Gastrocnemius medialis (tissue), 4 donors: Measurements from ENCODE around the gene ZNF423. TPM values are rescaled to one million over a fixed set of nuclear protein-coding genes. Genes with fewer than 3 reads are reported as not detected.

Source experiments
- ATAC-seq, 2 donors: fragments of 150-250 bp; one replicate each; pipeline ENCODE4 v1.9.1; 2016
- DNase-seq, 2 donors: peaks; one replicate each; pipeline ENCODE4 v3.0.0-alpha.2; 2019
- H3K27ac ChIP-seq, 4 donors: fragments of 200-600 bp; sonication (generic); 1 replicate in 1 of 4; 2 replicates in 3 of 4; pipeline ENCODE4 v1.5.1; 2016 to 2018; ENCODE audit warnings: mild to moderate bottlenecking in 2 of 4, moderate library complexity in 1 of 4
- H3K27me3 ChIP-seq, 3 donors: fragments of 200-600 bp; sonication (generic) in 2 of 3; 1 replicate in 1 of 3; 2 replicates in 2 of 3; pipeline versions ENCODE4 v1.5.1 to v1.6.0; 2016 to 2019; ENCODE audit warnings: mild to moderate bottlenecking in 1 of 3, moderate library complexity in 1 of 3
- H3K36me3 ChIP-seq, 2 donors: fragments of 200-600 bp; sonication (generic) in 1 of 2; one replicate each; pipeline ENCODE4 v1.5.1; 2017 to 2018
- H3K4me1 ChIP-seq, 2 donors: fragments of 200-600 bp; sonication (generic) in 1 of 2; one replicate each; pipeline ENCODE4 v1.5.1; 2016 to 2017; ENCODE audit warnings: mild to moderate bottlenecking in 2 of 2
- H3K4me3 ChIP-seq, 4 donors: fragments of 200-600 bp; sonication (generic) in 3 of 4; 1 replicate in 1 of 4; 2 replicates in 3 of 4; pipeline ENCODE4 v1.5.1; 2016 to 2019; ENCODE audit warnings: mild to moderate bottlenecking in 2 of 4
- H3K9me3 ChIP-seq, 3 donors: fragments of 200-600 bp; sonication (generic) in 2 of 3; 1 replicate in 1 of 3; 2 replicates in 2 of 3; pipeline ENCODE4 v1.5.1; 2016 to 2019
- POLR2A ChIP-seq, 2 donors: fragments of 450-650 bp; IDR thresholded peaks; one replicate each; pipeline ENCODE4 v1.6.1; 2017; ENCODE audit warnings: antibody characterized with exemption in 2 of 2, mild to moderate bottlenecking in 2 of 2, moderate library complexity in 2 of 2
- in situ Hi-C, 4 donors: fragments of 200-750 bp; cut with MboI; loops; one replicate each; pipeline versions ENCODE4 v1.15.0 to v1.8.0; 2017; ENCODE audit warnings: low sequenced_read_pairs in 4 of 4
- intact Hi-C: fragments of 100-400 bp; cut with DNase I; formaldehyde crosslinking; loops from one replicate; pipeline ENCODE4 v1.15.1; 2023; ENCODE audit warnings: low total_unique reads
- total RNA-seq, 4 donors: library from RNA; depleted of rRNA; stranded (reverse); fragments of >200 nt; gene quantifications; one replicate each; pipeline versions ENCODE4 v1.1.0 to v1.2.3, GENCODE V29; 2016
- TF ChIP-seq, protein P1 (sequence below), 5 experiments: fragments of 450-650 bp in 3 of 5; fragments of 200-600 bp in 2 of 5; sonication (generic) in 2 of 5; IDR thresholded peaks in 4 of 5; conservative IDR thresholded peaks in 1 of 5; 1 replicate in 4 of 5; 2 replicates in 1 of 5; pipeline ENCODE4 v1.5.1; 2016 to 2019; ENCODE audit warnings: antibody characterized with exemption in 5 of 5, mild to moderate bottlenecking in 3 of 5, moderate library complexity in 3 of 5

Gene ZNF423
- total RNA-seq, 4 donors from 2014 or later, result 8.4 to 15.8 (median 12.5) TPM

DNA sequence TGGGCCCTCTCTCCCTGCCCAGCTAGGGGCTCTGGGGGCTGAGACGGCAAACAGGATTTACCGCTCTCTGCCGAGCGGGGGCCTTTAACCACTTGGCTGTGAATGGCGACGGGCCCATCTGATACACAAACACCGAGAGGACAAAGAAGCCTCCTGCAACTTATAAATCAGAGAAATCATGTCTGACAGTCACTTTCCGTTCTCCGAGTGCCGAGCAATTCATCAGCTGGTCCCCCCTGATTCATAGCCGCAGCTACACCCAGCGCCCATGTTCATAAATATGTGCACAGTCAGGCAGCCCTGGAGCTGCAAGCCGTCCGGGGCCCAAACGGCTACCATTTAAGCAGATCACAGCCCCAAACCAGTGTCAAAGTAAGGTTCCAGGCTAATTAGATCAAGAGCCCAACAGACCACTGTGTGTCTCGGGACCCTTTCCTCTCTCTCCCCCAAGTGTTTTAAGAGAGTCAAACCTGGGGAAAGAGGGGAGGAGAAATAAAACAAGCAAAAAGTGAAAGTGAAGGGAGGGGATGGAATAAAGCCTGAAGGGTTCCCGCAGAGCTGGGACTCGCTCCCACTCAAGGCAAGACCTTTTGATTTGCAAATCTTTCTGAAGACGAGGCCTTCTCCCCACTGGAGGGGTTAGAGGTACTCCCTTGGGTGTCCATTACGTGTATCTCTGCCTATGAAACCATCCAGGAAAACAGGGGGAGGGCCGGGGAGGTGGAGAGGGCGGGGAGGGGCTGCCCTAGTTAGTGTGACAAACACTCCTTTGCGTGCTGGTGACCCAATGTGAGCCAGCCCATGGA is 327.6 kb downstream of the ZNF423 start:
- Histone ChIP-seq H3K36me3 (no peaks in the 10 kb centered on the region), H3K4me3 (peak overlapping the region; percentile 7 to 44 (median 30)), H3K27me3 (no peaks in the 10 kb centered on the region), H3K4me1 (no peaks in the 10 kb centered on the region), H3K27ac (peak overlapping the region in 3 of 4 donors; percentile 12 to 38 (median 29)), H3K9me3 (no peaks in the 10 kb centered on the region)
- DNase-seq (no peak), ATAC-seq (peak; percentile 37 to 48)
- TF ChIP-seq, protein P1, sequence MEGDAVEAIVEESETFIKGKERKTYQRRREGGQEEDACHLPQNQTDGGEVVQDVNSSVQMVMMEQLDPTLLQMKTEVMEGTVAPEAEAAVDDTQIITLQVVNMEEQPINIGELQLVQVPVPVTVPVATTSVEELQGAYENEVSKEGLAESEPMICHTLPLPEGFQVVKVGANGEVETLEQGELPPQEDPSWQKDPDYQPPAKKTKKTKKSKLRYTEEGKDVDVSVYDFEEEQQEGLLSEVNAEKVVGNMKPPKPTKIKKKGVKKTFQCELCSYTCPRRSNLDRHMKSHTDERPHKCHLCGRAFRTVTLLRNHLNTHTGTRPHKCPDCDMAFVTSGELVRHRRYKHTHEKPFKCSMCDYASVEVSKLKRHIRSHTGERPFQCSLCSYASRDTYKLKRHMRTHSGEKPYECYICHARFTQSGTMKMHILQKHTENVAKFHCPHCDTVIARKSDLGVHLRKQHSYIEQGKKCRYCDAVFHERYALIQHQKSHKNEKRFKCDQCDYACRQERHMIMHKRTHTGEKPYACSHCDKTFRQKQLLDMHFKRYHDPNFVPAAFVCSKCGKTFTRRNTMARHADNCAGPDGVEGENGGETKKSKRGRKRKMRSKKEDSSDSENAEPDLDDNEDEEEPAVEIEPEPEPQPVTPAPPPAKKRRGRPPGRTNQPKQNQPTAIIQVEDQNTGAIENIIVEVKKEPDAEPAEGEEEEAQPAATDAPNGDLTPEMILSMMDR (IDR thresholded peaks at IDR 0.05 in 4 of 5, conservative IDR thresholded peaks at IDR 0.05 in 1 of 5), result no peak
- no peak for TF ChIP-seq POLR2A (IDR thresholded peaks at IDR 0.05)
- in situ Hi-C loops (no loop called here), intact Hi-C loops (no loop called here)

DNA sequence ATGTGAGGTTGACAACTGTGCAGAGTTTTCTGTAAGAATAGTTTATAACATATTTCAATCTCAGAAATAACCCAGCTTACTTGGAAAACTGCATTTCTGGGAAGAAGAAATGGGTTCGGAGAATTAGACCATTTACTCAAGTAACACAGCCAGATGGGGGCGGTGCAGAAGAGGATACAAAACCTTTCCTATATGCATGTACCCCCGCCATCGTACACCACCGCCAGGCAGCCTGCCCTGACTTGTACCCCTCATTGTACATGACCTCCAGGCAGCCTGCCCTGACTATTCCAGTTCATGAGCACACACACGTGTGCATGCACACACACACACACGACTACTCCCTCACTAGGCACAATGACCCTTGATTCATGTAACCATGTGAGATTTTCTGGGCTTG is 328.3 kb downstream of the ZNF423 start:
- Histone ChIP-seq H3K9me3 (no peaks in the 10 kb centered on the region), H3K4me1 (no peaks in the 10 kb centered on the region), H3K27ac (peak overlapping the region in 1 of 4 donors; percentile 38), H3K4me3 (peak overlapping the region in 2 of 4 donors; percentile 28 to 32), H3K27me3 (no peaks in the 10 kb centered on the region), H3K36me3 (peaks cover 0 to 1% of the 10 kb centered on the region in 2 donors)
- DNase-seq (no peak), ATAC-seq (no peak)
- in situ Hi-C loops (no loop called here), intact Hi-C loops (no loop called here)
- no peak for TF ChIP-seq POLR2A (IDR thresholded peaks at IDR 0.05)
- TF ChIP-seq, protein P1 (IDR thresholded peaks at IDR 0.05 in 4 of 5, conservative IDR thresholded peaks at IDR 0.05 in 1 of 5), result no peak

DNA sequence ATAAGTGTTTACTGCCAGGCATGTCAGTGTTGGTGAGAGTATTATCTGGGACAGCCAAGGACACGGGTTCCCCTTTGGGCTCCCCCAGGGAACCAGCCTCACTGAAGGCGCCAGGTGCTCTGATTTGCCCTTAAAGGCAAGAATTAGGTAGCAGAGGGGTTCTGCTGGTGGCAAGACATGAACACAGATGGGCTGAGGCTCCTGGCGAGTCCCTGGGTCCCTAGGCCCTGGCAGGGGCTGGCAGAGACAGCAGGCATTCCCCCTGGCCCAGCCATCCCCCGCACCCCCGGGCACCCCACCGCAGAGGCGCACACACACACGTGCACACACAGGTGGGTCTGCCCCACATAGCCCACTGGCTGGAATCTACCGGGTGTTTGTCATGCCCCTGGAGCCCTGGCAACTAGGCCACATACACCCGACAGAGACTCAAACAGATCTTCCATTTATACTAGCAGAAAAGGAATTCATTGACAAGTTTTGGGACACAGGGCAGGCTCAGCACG is 329.0 kb downstream of the ZNF423 start:
- Histone ChIP-seq H3K4me1 (no peaks in the 10 kb centered on the region), H3K9me3 (no peaks in the 10 kb centered on the region), H3K36me3 (peaks cover 0 to 4% of the 10 kb centered on the region in 2 donors), H3K27me3 (no peaks in the 10 kb centered on the region), H3K27ac (no peak overlapping the region), H3K4me3 (no peak overlapping the region)
- ATAC-seq, result no peak
- DNase-seq, result no peak
- intact Hi-C loops (no loop called here), in situ Hi-C loops (no loop called here)
- TF ChIP-seq, protein P1 (IDR thresholded peaks at IDR 0.05 in 4 of 5, conservative IDR thresholded peaks at IDR 0.05 in 1 of 5), result no peak
- TF ChIP-seq POLR2A (IDR thresholded peaks at IDR 0.05), result no peak

DNA sequence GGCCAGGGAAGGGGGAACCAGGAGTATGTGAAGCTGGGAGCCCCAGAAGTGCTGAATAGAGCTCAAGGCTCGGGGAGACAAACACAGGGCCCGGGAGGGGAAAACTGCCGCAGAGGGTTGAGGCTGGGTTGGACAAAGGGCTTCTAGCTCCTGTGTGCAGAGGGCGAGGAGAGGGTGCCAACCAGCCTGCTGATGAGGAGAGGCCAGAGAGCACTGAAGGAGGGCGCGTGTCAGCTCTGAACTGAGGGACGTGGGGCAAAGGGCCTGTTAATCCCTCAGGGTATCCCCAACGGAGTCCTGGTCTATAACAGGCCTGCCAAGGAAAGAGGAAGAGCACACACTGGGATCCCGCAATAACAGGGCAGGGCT is 331.0 kb downstream of the ZNF423 start:
- DNase-seq (no peak), ATAC-seq (no peak)
- intact Hi-C loops, result no loop called here
- Histone ChIP-seq H3K27ac (no peak overlapping the region), H3K27me3 (no peaks in the 10 kb centered on the region), H3K9me3 (no peaks in the 10 kb centered on the region), H3K4me1 (no peaks in the 10 kb centered on the region), H3K36me3 (peaks cover 0 to 4% of the 10 kb centered on the region in 2 donors), H3K4me3 (no peak overlapping the region)
- in situ Hi-C loops, result no loop called here
- TF ChIP-seq POLR2A (IDR thresholded peaks at IDR 0.05), result no peak
- TF ChIP-seq, protein P1 (IDR thresholded peaks at IDR 0.05 in 4 of 5, conservative IDR thresholded peaks at IDR 0.05 in 1 of 5), result no peak
